HL-60 (cell line): ENCODE data around the gene IFT81.

Experiments
- DNase-seq, 2 experiments: peaks; one replicate each; pipeline ENCODE4 v3.0.0-alpha.2; 2010 to 2020; ENCODE audit warnings: low read depth in 1 of 2, low spot score in 1 of 2
- H3K27ac ChIP-seq: fragments of 250-450 bp; sonication (Bioruptor Pico); replicated peaks from 2 replicates; pipeline ENCODE4 v1.5.1; 2020; ENCODE audit warnings: mild to moderate bottlenecking, moderate library complexity
- H3K27me3 ChIP-seq: fragments of 250-450 bp; sonication (Bioruptor Pico); 2 replicates; pipeline ENCODE4 v1.5.1; 2021; ENCODE audit warnings: mild to moderate bottlenecking, moderate library complexity; ENCODE audit not compliant: insufficient read depth, poor library complexity, severe bottlenecking
- H3K4me3 ChIP-seq: replicated peaks from 2 replicates; pipeline ENCODE4 v1.5.1; 2011; ENCODE audit warnings: mild to moderate bottlenecking, control low read depth, low read length; ENCODE audit not compliant: insufficient read depth
- CTCF ChIP-seq: IDR thresholded peaks from one replicate; pipeline ENCODE4 v1.5.1; 2011; ENCODE audit warnings: low read length, control low read depth, inconsistent platforms; ENCODE audit not compliant: insufficient read depth
- GABPA ChIP-seq: IDR thresholded peaks from 2 replicates; pipeline ENCODE4 v1.6.1; 2012; ENCODE audit warnings: low read depth
- POLR2AphosphoS5 ChIP-seq: IDR thresholded peaks from 2 replicates; pipeline ENCODE4 v1.6.1; 2012; ENCODE audit warnings: low read depth
- REST ChIP-seq: IDR thresholded peaks from 2 replicates; pipeline ENCODE4 v1.6.1; 2012; ENCODE audit warnings: low read depth; ENCODE audit not compliant: insufficient replicate concordance
- SPI1 ChIP-seq: IDR thresholded peaks from 2 replicates; pipeline ENCODE4 v1.6.1; 2012; ENCODE audit warnings: low read depth, mild to moderate bottlenecking, borderline replicate concordance

Gene IFT81

GRCh38 chr12:110117956-110118685 lies 6.0 kb upstream of the IFT81 start:
- Histone ChIP-seq H3K27me3 (no peaks in the 10 kb centered on the region), H3K4me3 (no peak overlapping the region), H3K27ac (no peak overlapping the region)
- no peak for TF ChIP-seq POLR2AphosphoS5
- no peak for TF ChIP-seq CTCF
- TF ChIP-seq GABPA = no peak
- no peak for TF ChIP-seq SPI1
- no peak for TF ChIP-seq REST
- DNase-seq = no peak

GRCh38 chr12:110122929-110123328 lies 1.2 kb upstream of the IFT81 start:
- H3K27me3 ChIP-seq = no peaks in the 10 kb centered on the region
- H3K4me3 ChIP-seq = no peak overlapping the region
- H3K27ac ChIP-seq = no peak overlapping the region
- DNase-seq = no peak
- TF ChIP-seq REST (no peak), GABPA (no peak), POLR2AphosphoS5 (no peak), CTCF (no peak), SPI1 (no peak)

GRCh38 chr12:110123919-110124268 lies 263 bp upstream of the IFT81 start:
- H3K27ac ChIP-seq = no peak overlapping the region
- no peaks in the 10 kb centered on the region for H3K27me3 ChIP-seq
- DNase-seq = no peak
- no peak for TF ChIP-seq REST
- TF ChIP-seq GABPA = no peak
- no peak for TF ChIP-seq SPI1
- no peak for TF ChIP-seq CTCF
- TF ChIP-seq POLR2AphosphoS5 = no peak
- H3K4me3 ChIP-seq = no peak overlapping the region
